ENCODE results near the gene CAP2. TPM values are rescaled to one million over a fixed set of nuclear protein-coding genes. Genes with fewer than 3 reads are reported as not detected.

Gene CAP2
- total RNA-seq, 1 experiment from 2014 or later, result 7.2 TPM

GRCh38 chr6:17429383-17430061 lies 36.1 kb downstream of the CAP2 start:
- Mint-ChIP-seq H3K27ac (no peak overlapping the region), H3K4me3 (no peak overlapping the region), H3K9me3 (no peaks in the 10 kb centered on the region), H3K4me1 (peaks cover 3% of the 10 kb centered on the region), H3K27me3 (ENCODE audit: low read depth) (no peaks in the 10 kb centered on the region), H3K36me3 (peaks cover 25% of the 10 kb centered on the region)
- no peak for TF ChIP-seq ATF1 (CRISPR knock-in tag; IDR thresholded peaks at IDR 0.05)
- no peak for TF ChIP-seq IRF2 (CRISPR knock-in tag; IDR thresholded peaks at IDR 0.05; ENCODE audit: borderline replicate concordance, low read depth)
- TF ChIP-seq PRDM15 (CRISPR knock-in tag; IDR thresholded peaks at IDR 0.05), result no peak
- TF ChIP-seq CREB1 (CRISPR knock-in tag; IDR thresholded peaks at IDR 0.05), result no peak
- TF ChIP-seq, protein P1, sequence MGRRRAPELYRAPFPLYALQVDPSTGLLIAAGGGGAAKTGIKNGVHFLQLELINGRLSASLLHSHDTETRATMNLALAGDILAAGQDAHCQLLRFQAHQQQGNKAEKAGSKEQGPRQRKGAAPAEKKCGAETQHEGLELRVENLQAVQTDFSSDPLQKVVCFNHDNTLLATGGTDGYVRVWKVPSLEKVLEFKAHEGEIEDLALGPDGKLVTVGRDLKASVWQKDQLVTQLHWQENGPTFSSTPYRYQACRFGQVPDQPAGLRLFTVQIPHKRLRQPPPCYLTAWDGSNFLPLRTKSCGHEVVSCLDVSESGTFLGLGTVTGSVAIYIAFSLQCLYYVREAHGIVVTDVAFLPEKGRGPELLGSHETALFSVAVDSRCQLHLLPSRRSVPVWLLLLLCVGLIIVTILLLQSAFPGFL (CRISPR knock-in tag; IDR thresholded peaks at IDR 0.05; ENCODE audit: borderline replicate concordance), result no peak
- TF ChIP-seq JUN (CRISPR knock-in tag; IDR thresholded peaks at IDR 0.05), result no peak
- TF ChIP-seq, protein P2, sequence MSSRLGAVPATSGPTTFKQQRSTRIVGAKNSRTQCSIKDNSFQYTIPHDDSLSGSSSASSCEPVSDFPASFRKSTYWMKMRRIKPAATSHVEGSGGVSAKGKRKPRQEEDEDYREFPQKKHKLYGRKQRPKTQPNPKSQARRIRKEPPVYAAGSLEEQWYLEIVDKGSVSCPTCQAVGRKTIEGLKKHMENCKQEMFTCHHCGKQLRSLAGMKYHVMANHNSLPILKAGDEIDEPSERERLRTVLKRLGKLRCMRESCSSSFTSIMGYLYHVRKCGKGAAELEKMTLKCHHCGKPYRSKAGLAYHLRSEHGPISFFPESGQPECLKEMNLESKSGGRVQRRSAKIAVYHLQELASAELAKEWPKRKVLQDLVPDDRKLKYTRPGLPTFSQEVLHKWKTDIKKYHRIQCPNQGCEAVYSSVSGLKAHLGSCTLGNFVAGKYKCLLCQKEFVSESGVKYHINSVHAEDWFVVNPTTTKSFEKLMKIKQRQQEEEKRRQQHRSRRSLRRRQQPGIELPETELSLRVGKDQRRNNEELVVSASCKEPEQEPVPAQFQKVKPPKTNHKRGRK (CRISPR knock-in tag; IDR thresholded peaks at IDR 0.05; ENCODE audit: borderline replicate concordance), result no peak
- TF ChIP-seq NR2C2 (CRISPR knock-in tag; IDR thresholded peaks at IDR 0.05), result no peak
- no peak for TF ChIP-seq SOX15 (CRISPR knock-in tag; IDR thresholded peaks at IDR 0.05)
- TF ChIP-seq, protein P3, sequence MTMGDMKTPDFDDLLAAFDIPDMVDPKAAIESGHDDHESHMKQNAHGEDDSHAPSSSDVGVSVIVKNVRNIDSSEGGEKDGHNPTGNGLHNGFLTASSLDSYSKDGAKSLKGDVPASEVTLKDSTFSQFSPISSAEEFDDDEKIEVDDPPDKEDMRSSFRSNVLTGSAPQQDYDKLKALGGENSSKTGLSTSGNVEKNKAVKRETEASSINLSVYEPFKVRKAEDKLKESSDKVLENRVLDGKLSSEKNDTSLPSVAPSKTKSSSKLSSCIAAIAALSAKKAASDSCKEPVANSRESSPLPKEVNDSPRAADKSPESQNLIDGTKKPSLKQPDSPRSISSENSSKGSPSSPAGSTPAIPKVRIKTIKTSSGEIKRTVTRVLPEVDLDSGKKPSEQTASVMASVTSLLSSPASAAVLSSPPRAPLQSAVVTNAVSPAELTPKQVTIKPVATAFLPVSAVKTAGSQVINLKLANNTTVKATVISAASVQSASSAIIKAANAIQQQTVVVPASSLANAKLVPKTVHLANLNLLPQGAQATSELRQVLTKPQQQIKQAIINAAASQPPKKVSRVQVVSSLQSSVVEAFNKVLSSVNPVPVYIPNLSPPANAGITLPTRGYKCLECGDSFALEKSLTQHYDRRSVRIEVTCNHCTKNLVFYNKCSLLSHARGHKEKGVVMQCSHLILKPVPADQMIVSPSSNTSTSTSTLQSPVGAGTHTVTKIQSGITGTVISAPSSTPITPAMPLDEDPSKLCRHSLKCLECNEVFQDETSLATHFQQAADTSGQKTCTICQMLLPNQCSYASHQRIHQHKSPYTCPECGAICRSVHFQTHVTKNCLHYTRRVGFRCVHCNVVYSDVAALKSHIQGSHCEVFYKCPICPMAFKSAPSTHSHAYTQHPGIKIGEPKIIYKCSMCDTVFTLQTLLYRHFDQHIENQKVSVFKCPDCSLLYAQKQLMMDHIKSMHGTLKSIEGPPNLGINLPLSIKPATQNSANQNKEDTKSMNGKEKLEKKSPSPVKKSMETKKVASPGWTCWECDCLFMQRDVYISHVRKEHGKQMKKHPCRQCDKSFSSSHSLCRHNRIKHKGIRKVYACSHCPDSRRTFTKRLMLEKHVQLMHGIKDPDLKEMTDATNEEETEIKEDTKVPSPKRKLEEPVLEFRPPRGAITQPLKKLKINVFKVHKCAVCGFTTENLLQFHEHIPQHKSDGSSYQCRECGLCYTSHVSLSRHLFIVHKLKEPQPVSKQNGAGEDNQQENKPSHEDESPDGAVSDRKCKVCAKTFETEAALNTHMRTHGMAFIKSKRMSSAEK (CRISPR knock-in tag; IDR thresholded peaks at IDR 0.05; ENCODE audit: borderline replicate concordance), result no peak
- TF ChIP-seq TCF7 (CRISPR knock-in tag; IDR thresholded peaks at IDR 0.05; ENCODE audit: low read depth), result no peak
- no peak for TF ChIP-seq STAT6 (CRISPR knock-in tag; conservative IDR thresholded peaks at IDR 0.05; ENCODE audit: low read depth)
- no peak for TF ChIP-seq ELF4 (CRISPR knock-in tag; IDR thresholded peaks at IDR 0.05; ENCODE audit: low read depth)
- TF ChIP-seq, protein P4, sequence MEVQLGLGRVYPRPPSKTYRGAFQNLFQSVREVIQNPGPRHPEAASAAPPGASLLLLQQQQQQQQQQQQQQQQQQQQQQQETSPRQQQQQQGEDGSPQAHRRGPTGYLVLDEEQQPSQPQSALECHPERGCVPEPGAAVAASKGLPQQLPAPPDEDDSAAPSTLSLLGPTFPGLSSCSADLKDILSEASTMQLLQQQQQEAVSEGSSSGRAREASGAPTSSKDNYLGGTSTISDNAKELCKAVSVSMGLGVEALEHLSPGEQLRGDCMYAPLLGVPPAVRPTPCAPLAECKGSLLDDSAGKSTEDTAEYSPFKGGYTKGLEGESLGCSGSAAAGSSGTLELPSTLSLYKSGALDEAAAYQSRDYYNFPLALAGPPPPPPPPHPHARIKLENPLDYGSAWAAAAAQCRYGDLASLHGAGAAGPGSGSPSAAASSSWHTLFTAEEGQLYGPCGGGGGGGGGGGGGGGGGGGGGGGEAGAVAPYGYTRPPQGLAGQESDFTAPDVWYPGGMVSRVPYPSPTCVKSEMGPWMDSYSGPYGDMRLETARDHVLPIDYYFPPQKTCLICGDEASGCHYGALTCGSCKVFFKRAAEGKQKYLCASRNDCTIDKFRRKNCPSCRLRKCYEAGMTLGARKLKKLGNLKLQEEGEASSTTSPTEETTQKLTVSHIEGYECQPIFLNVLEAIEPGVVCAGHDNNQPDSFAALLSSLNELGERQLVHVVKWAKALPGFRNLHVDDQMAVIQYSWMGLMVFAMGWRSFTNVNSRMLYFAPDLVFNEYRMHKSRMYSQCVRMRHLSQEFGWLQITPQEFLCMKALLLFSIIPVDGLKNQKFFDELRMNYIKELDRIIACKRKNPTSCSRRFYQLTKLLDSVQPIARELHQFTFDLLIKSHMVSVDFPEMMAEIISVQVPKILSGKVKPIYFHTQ (CRISPR knock-in tag; IDR thresholded peaks at IDR 0.05), result no peak
- TF ChIP-seq AFF4 (CRISPR knock-in tag; IDR thresholded peaks at IDR 0.05; ENCODE audit: borderline replicate concordance), result no peak
- no peak for ATAC-seq
- DNase-seq (ENCODE audit: low spot score), result no peak
- POLR2A ChIA-PET, result no interaction called here
- CTCF ChIA-PET, result no interaction called here
